Liver (tissue), 9 donors: ENCODE data around the gene EXOC2. TPM values are rescaled to one million over a fixed set of nuclear protein-coding genes. Genes with fewer than 3 reads are reported as not detected.

Experiments used
- DNase-seq: peaks from one replicate; pipeline ENCODE4 v3.0.0-alpha.2; 2017; ENCODE audit warnings: low spot score
- H3K27ac ChIP-seq, 2 donors: one replicate each; pipeline ENCODE4 v1.7.0; 2013; ENCODE audit warnings: inconsistent platforms in 2 of 2, low read length in 2 of 2, control low read depth in 1 of 2, low read depth in 1 of 2, mild to moderate bottlenecking in 1 of 2
- H3K27me3 ChIP-seq, 4 donors: one replicate each; pipeline versions ENCODE4 v1.6.1 to v1.7.0; 2013; ENCODE audit warnings: low read length in 3 of 4, inconsistent platforms in 1 of 4, mild to moderate bottlenecking in 1 of 4, moderate library complexity in 1 of 4; ENCODE audit not compliant: control insufficient read depth in 4 of 4, insufficient read depth in 4 of 4
- H3K36me3 ChIP-seq, 4 donors: one replicate each; pipeline versions ENCODE4 v1.6.1 to v1.7.0; 2013; ENCODE audit warnings: low read length in 3 of 4, mild to moderate bottlenecking in 3 of 4, low read depth in 1 of 4, moderate library complexity in 1 of 4; ENCODE audit not compliant: control insufficient read depth in 4 of 4, insufficient read depth in 3 of 4
- H3K4me1 ChIP-seq, 4 donors: one replicate each; pipeline versions ENCODE4 v1.6.1 to v1.7.0; 2013; ENCODE audit warnings: low read length in 3 of 4, mild to moderate bottlenecking in 3 of 4, moderate library complexity in 1 of 4; ENCODE audit not compliant: control insufficient read depth in 4 of 4, insufficient read depth in 4 of 4
- H3K4me3 ChIP-seq, 3 donors: one replicate each; pipeline versions ENCODE4 v1.6.1 to v1.7.0; 2013; ENCODE audit warnings: low read length in 3 of 3, control low read depth in 1 of 3, low read depth in 1 of 3, mild to moderate bottlenecking in 1 of 3
- H3K9ac ChIP-seq, 2 donors: one replicate each; pipeline ENCODE4 v1.7.0; 2013; ENCODE audit warnings: low read length in 2 of 2, mild to moderate bottlenecking in 2 of 2, moderate library complexity in 2 of 2, control low read depth in 1 of 2, low read depth in 1 of 2
- H3K9me3 ChIP-seq, 4 donors: one replicate each; pipeline versions ENCODE4 v1.6.1 to v1.7.0; 2013; ENCODE audit warnings: low read length in 3 of 4; ENCODE audit not compliant: control insufficient read depth in 4 of 4
- FOXA2 ChIP-seq: IDR thresholded peaks from 2 replicates; pipeline ENCODE4 v1.6.1; 2016; ENCODE audit warnings: antibody characterized with exemption
- HNF4A ChIP-seq, 2 donors: conservative IDR thresholded peaks; 2 replicates each; pipeline ENCODE4 v1.6.1; 2016; ENCODE audit warnings: antibody characterized with exemption in 2 of 2, mild to moderate bottlenecking in 2 of 2
- HNF4G ChIP-seq: IDR thresholded peaks from 2 replicates; pipeline ENCODE4 v1.6.1; 2016; ENCODE audit warnings: antibody characterized with exemption
- JUND ChIP-seq, 2 donors: IDR thresholded peaks; 2 replicates each; pipeline ENCODE4 v1.6.1; 2016; ENCODE audit warnings: antibody characterized with exemption in 2 of 2
- MAX ChIP-seq: IDR thresholded peaks from 2 replicates; pipeline ENCODE4 v1.6.1; 2016; ENCODE audit warnings: antibody characterized with exemption
- NR2F2 ChIP-seq: IDR thresholded peaks from 2 replicates; pipeline ENCODE4 v1.6.1; 2016; ENCODE audit warnings: antibody characterized with exemption
- RAD21 ChIP-seq, 2 donors: IDR thresholded peaks; 2 replicates each; pipeline ENCODE4 v1.6.1; 2016; ENCODE audit warnings: antibody characterized with exemption in 2 of 2, mild to moderate bottlenecking in 2 of 2
- RXRA ChIP-seq, 2 donors: IDR thresholded peaks; 2 replicates each; pipeline ENCODE4 v1.6.1; 2017 to 2018; ENCODE audit warnings: antibody characterized with exemption in 2 of 2, mild to moderate bottlenecking in 1 of 2
- SP1 ChIP-seq: IDR thresholded peaks from 2 replicates; pipeline ENCODE4 v1.6.1; 2018; ENCODE audit warnings: antibody characterized with exemption, mild to moderate bottlenecking
- TAF1 ChIP-seq: conservative IDR thresholded peaks from 2 replicates; pipeline ENCODE4 v1.6.1; 2016; ENCODE audit warnings: antibody characterized with exemption, mild to moderate bottlenecking
- YY1 ChIP-seq: IDR thresholded peaks from 2 replicates; pipeline ENCODE4 v1.6.1; 2016; ENCODE audit warnings: antibody characterized with exemption, mild to moderate bottlenecking
- WGBS: extraction: QIAGEN DNeasy Blood & Tissue Kit; methylation state at CpG from one replicate; pipeline ENCODE4 v1.1.7; 2013; 5-methylcytosine and 5-hydroxymethylcytosine counted together
- polyA plus RNA-seq, 2 donors: library from polyadenylated mRNA; stranded (reverse) in 1 of 2; unstranded in 1 of 2; fragments of 200-250 nt in 1 of 2; fragments of >200 nt in 1 of 2; fragmentation: Nextera tagmentation in 1 of 2; extraction: Ambion mirVana in 1 of 2; gene quantifications; one replicate each; pipeline versions ENCODE4 v1.2.1 to v1.2.3, GENCODE V29; 2013 to 2015
- total RNA-seq, 2 donors: library from RNA; depleted of rRNA; stranded (reverse); fragments of >200 nt; gene quantifications; one replicate each; pipeline ENCODE4 v1.2.3, GENCODE V29; 2014
- TF ChIP-seq, protein P1 (sequence below): IDR thresholded peaks from 2 replicates; pipeline ENCODE4 v1.6.1; 2016; ENCODE audit warnings: antibody characterized with exemption
- TF ChIP-seq, protein P2 (sequence below): IDR thresholded peaks from 2 replicates; pipeline ENCODE4 v1.6.1; 2016; ENCODE audit warnings: antibody characterized with exemption, mild to moderate bottlenecking
- TF ChIP-seq, protein P3 (sequence below): IDR thresholded peaks from 2 replicates; pipeline ENCODE4 v1.6.1; 2016; ENCODE audit warnings: antibody characterized with exemption
- donor health status: healthy.
- donor health status: healthy.
- donor health status: healthy.
- donor health status: healthy.
- donor health status: healthy.

Gene EXOC2
- total and polyA plus RNA-seq, 4 donors, result 6.7 to 15.3 (median 9.2) TPM

GRCh38 chr6:628766-629165 is 64.2 kb downstream of the EXOC2 start (continued):
- TF ChIP-seq, protein P1, sequence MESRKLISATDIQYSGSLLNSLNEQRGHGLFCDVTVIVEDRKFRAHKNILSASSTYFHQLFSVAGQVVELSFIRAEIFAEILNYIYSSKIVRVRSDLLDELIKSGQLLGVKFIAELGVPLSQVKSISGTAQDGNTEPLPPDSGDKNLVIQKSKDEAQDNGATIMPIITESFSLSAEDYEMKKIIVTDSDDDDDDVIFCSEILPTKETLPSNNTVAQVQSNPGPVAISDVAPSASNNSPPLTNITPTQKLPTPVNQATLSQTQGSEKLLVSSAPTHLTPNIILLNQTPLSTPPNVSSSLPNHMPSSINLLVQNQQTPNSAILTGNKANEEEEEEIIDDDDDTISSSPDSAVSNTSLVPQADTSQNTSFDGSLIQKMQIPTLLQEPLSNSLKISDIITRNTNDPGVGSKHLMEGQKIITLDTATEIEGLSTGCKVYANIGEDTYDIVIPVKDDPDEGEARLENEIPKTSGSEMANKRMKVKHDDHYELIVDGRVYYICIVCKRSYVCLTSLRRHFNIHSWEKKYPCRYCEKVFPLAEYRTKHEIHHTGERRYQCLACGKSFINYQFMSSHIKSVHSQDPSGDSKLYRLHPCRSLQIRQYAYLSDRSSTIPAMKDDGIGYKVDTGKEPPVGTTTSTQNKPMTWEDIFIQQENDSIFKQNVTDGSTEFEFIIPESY, result no peak

DNA sequence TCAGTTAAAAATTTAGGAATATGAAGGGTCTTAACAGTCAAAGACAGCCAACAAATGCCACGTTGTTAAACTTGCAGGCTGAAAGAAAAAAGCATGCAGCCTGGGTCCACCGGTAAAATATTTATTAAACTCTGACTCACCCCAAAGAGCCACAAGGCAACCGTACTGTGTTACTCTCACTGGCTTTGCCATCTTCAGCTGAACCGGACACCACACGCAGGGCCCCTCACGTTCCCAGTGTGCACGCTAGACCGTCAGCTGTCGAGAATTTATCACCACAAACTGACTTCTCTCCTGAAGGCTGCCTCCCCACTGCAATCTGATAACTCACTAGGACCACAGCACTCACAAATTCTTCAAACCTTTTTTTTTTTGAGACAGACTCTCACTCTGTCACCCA is 66.7 kb downstream of the EXOC2 start:
- no peak for DNase-seq
- H3K27ac ChIP-seq, result no peak overlapping the region
- H3K36me3 ChIP-seq, result peaks cover 0 to 3% (median 0%) of the 10 kb centered on the region in 4 donors
- H3K9ac ChIP-seq, result no peak overlapping the region
- 96% methylated on average over 9 of the region's 9 CpGs for WGBS
- H3K4me1 ChIP-seq, result no peaks in the 10 kb centered on the region
- H3K9me3 ChIP-seq, result no peaks in the 10 kb centered on the region
- no peak overlapping the region for H3K4me3 ChIP-seq
- no peaks in the 10 kb centered on the region for H3K27me3 ChIP-seq
- TF ChIP-seq, protein P2, sequence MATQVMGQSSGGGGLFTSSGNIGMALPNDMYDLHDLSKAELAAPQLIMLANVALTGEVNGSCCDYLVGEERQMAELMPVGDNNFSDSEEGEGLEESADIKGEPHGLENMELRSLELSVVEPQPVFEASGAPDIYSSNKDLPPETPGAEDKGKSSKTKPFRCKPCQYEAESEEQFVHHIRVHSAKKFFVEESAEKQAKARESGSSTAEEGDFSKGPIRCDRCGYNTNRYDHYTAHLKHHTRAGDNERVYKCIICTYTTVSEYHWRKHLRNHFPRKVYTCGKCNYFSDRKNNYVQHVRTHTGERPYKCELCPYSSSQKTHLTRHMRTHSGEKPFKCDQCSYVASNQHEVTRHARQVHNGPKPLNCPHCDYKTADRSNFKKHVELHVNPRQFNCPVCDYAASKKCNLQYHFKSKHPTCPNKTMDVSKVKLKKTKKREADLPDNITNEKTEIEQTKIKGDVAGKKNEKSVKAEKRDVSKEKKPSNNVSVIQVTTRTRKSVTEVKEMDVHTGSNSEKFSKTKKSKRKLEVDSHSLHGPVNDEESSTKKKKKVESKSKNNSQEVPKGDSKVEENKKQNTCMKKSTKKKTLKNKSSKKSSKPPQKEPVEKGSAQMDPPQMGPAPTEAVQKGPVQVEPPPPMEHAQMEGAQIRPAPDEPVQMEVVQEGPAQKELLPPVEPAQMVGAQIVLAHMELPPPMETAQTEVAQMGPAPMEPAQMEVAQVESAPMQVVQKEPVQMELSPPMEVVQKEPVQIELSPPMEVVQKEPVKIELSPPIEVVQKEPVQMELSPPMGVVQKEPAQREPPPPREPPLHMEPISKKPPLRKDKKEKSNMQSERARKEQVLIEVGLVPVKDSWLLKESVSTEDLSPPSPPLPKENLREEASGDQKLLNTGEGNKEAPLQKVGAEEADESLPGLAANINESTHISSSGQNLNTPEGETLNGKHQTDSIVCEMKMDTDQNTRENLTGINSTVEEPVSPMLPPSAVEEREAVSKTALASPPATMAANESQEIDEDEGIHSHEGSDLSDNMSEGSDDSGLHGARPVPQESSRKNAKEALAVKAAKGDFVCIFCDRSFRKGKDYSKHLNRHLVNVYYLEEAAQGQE, result no peak
- TF ChIP-seq JUND (IDR thresholded peaks at IDR 0.05), result no peak
- TF ChIP-seq HNF4G, result no peak
- TF ChIP-seq NR2F2, result no peak
- no peak for TF ChIP-seq TAF1
- TF ChIP-seq RXRA (IDR thresholded peaks at IDR 0.05), result no peak
- TF ChIP-seq, protein P3, sequence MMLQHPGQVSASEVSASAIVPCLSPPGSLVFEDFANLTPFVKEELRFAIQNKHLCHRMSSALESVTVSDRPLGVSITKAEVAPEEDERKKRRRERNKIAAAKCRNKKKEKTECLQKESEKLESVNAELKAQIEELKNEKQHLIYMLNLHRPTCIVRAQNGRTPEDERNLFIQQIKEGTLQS, result no peak
- TF ChIP-seq, protein P1, result no peak
- no peak for TF ChIP-seq HNF4A (conservative IDR thresholded peaks at IDR 0.05)
- TF ChIP-seq RAD21 (IDR thresholded peaks at IDR 0.05), result no peak
- TF ChIP-seq YY1, result no peak
- TF ChIP-seq MAX, result no peak

DNA sequence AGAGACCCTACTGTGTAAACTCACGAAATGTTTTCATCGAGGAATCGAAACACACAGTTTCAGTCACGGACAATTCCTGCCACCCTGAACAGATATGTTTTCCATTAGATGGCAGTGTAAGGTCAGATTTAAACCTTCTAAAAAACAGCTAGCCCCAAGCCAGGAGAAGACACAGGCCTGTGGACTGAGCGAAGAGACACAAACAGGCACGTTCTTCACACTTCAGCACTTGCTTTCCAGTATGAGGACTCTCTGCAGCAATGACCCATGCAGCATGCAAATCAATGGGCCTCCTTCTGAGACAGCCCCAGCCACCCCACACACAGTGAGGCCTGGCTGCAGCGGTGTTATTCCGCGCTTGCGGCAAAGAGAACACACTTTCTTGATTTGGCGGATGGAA is 68.0 kb downstream of the EXOC2 start:
- H3K9ac ChIP-seq, result no peak overlapping the region

More for the DNA sequence above, 68.0 kb downstream of the EXOC2 start:
- peak; percentile 17 to 18 for TF ChIP-seq RAD21 (IDR thresholded peaks at IDR 0.05)
- TF ChIP-seq, protein P2, result no peak
- no peak for TF ChIP-seq NR2F2
- no peak for TF ChIP-seq HNF4G
- TF ChIP-seq YY1, result no peak
- TF ChIP-seq FOXA2, result no peak
- no peak for TF ChIP-seq SP1
- no peak for TF ChIP-seq JUND (IDR thresholded peaks at IDR 0.05)
- TF ChIP-seq HNF4A (conservative IDR thresholded peaks at IDR 0.05), result no peak
- H3K36me3 ChIP-seq, result no peaks in the 10 kb centered on the region
- no peaks in the 10 kb centered on the region for H3K9me3 ChIP-seq
- DNase-seq, result no peak
- H3K27ac ChIP-seq, result no peak overlapping the region
- no peaks in the 10 kb centered on the region for H3K4me1 ChIP-seq
- H3K4me3 ChIP-seq, result no peak overlapping the region
- 93% methylated on average over 11 of the region's 11 CpGs for WGBS
- H3K27me3 ChIP-seq, result no peaks in the 10 kb centered on the region
